Measurements from ENCODE around the gene BMP4. TPM values are rescaled to one million over a fixed set of nuclear protein-coding genes. Genes with fewer than 3 reads are reported as not detected.

The BMP4 gene
- total and polyA plus RNA-seq, 4 donors = 2.0 to 4.2 (median 2.4) TPM

GRCh38 chr14:53902307-53902706 is 54.3 kb downstream of the BMP4 start (continued):
- TF ChIP-seq, protein P1, sequence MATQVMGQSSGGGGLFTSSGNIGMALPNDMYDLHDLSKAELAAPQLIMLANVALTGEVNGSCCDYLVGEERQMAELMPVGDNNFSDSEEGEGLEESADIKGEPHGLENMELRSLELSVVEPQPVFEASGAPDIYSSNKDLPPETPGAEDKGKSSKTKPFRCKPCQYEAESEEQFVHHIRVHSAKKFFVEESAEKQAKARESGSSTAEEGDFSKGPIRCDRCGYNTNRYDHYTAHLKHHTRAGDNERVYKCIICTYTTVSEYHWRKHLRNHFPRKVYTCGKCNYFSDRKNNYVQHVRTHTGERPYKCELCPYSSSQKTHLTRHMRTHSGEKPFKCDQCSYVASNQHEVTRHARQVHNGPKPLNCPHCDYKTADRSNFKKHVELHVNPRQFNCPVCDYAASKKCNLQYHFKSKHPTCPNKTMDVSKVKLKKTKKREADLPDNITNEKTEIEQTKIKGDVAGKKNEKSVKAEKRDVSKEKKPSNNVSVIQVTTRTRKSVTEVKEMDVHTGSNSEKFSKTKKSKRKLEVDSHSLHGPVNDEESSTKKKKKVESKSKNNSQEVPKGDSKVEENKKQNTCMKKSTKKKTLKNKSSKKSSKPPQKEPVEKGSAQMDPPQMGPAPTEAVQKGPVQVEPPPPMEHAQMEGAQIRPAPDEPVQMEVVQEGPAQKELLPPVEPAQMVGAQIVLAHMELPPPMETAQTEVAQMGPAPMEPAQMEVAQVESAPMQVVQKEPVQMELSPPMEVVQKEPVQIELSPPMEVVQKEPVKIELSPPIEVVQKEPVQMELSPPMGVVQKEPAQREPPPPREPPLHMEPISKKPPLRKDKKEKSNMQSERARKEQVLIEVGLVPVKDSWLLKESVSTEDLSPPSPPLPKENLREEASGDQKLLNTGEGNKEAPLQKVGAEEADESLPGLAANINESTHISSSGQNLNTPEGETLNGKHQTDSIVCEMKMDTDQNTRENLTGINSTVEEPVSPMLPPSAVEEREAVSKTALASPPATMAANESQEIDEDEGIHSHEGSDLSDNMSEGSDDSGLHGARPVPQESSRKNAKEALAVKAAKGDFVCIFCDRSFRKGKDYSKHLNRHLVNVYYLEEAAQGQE (IDR thresholded peaks at IDR 0.05) = no peak
- TF ChIP-seq NR2F2 (IDR thresholded peaks at IDR 0.05) (no peak), FOXA1 (IDR thresholded peaks at IDR 0.05) (no peak), ATF3 (IDR thresholded peaks at IDR 0.05) (no peak), RAD21 (IDR thresholded peaks at IDR 0.05) (no peak)

GRCh38 chr14:53900499-53900898 is 56.1 kb downstream of the BMP4 start:
- no peak for TF ChIP-seq JUND (IDR thresholded peaks at IDR 0.05)
- no peak for TF ChIP-seq MAX (IDR thresholded peaks at IDR 0.05)
- TF ChIP-seq RXRA (IDR thresholded peaks at IDR 0.05) = no peak
- no peak for TF ChIP-seq CTCF (IDR thresholded peaks at IDR 0.05; ENCODE audit: low read depth, low read length, missing input control)
- TF ChIP-seq, protein P1 (IDR thresholded peaks at IDR 0.05) = no peak
- TF ChIP-seq FOXA1 (IDR thresholded peaks at IDR 0.05) = no peak
- no peak for TF ChIP-seq FOXA2 (IDR thresholded peaks at IDR 0.05)
- TF ChIP-seq EGR1 (IDR thresholded peaks at IDR 0.05; ENCODE audit: low read depth in 2 of 2) = no peak
- TF ChIP-seq SP1 (IDR thresholded peaks at IDR 0.05) = no peak
- TF ChIP-seq HNF4G (IDR thresholded peaks at IDR 0.05) = no peak
- TF ChIP-seq, protein P2, sequence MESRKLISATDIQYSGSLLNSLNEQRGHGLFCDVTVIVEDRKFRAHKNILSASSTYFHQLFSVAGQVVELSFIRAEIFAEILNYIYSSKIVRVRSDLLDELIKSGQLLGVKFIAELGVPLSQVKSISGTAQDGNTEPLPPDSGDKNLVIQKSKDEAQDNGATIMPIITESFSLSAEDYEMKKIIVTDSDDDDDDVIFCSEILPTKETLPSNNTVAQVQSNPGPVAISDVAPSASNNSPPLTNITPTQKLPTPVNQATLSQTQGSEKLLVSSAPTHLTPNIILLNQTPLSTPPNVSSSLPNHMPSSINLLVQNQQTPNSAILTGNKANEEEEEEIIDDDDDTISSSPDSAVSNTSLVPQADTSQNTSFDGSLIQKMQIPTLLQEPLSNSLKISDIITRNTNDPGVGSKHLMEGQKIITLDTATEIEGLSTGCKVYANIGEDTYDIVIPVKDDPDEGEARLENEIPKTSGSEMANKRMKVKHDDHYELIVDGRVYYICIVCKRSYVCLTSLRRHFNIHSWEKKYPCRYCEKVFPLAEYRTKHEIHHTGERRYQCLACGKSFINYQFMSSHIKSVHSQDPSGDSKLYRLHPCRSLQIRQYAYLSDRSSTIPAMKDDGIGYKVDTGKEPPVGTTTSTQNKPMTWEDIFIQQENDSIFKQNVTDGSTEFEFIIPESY (IDR thresholded peaks at IDR 0.05) = no peak
- TF ChIP-seq NR2F2 (IDR thresholded peaks at IDR 0.05) = no peak
- TF ChIP-seq HNF4A (conservative IDR thresholded peaks at IDR 0.05) = no peak
- TF ChIP-seq ATF3 (IDR thresholded peaks at IDR 0.05) = no peak
- H3K27ac ChIP-seq (ENCODE audit: low read depth in 1 of 2, low read length in 2 of 2) = no peak overlapping the region

More at GRCh38 chr14:53900499-53900898, 56.1 kb downstream of the BMP4 start:
- Histone ChIP-seq H3K4me1 (ENCODE audit: control insufficient read depth in 4 of 4, insufficient read depth in 4 of 4, low read length in 3 of 4) (no peaks in the 10 kb centered on the region), H3K9me3 (ENCODE audit: control insufficient read depth in 4 of 4, low read length in 3 of 4) (no peaks in the 10 kb centered on the region), H3K36me3 (ENCODE audit: control insufficient read depth in 4 of 4, insufficient read depth in 3 of 4, low read depth in 1 of 4, low read length in 3 of 4) (no peaks in the 10 kb centered on the region), H3K27me3 (ENCODE audit: control insufficient read depth in 4 of 4, insufficient read depth in 4 of 4, low read length in 3 of 4) (no peaks in the 10 kb centered on the region), H3K4me3 (ENCODE audit: low read depth in 1 of 3, low read length in 3 of 3) (no peak overlapping the region), H3K9ac (ENCODE audit: low read depth in 1 of 2, low read length in 2 of 2) (no peak overlapping the region)
- no peak for DNase-seq (ENCODE audit: low spot score)
- 64% methylated on average over 4 of the region's 4 CpGs for WGBS

Measured in liver (tissue), 9 donors.